ENCODE results near the gene GPRC5A. TPM values are rescaled to one million over a fixed set of nuclear protein-coding genes. Genes with fewer than 3 reads are reported as not detected.
"Not testable (repeated sequence)": the region's sequence is repeated elsewhere in the genome, so short reads cannot be mapped to it uniquely, and the experiment has no call there.

GPRC5A gene
- total RNA-seq: not detected in 2 replicates

GRCh38 chr12:12891080-12891880 lies at the start of gene GPRC5A:
Gene GPRC5A, plus strand, starts transcription at chr12:12891562. Its CDS starts 16,688 bp downstream, at chr12:12908250.
- no peak for DNase-seq (ENCODE audit: low spot score)
- Mint-ChIP-seq H3K27ac (no peak within 1 kb of the TSS), H3K36me3 (ENCODE audit: low read depth) (no peaks in the 10 kb centered on the region), H3K4me1 (ENCODE audit: low read depth) (peaks cover 9% of the 10 kb centered on the region), H3K27me3 (ENCODE audit: insufficient read depth) (peaks cover 51% of the 10 kb centered on the region), H3K9me3 (no peaks in the 10 kb centered on the region), H3K4me3 (peak within 1 kb of the TSS; percentile 71)
- intact Hi-C loops (cut with micrococcal nuclease): loop anchor here (1.0 to 2.0 kb wide), 2 partner anchors 54 to 102 kb away; no protein-coding TSS in a partner anchor

- H3K4me1 Mint-ChIP-seq (ENCODE audit: low read depth): peaks cover 17% of the 10 kb centered on the region
- H3K4me3 Mint-ChIP-seq: no peak overlapping the region
- H3K9me3 Mint-ChIP-seq: no peaks in the 10 kb centered on the region
- H3K36me3 Mint-ChIP-seq (ENCODE audit: low read depth): peaks cover 21% of the 10 kb centered on the region
- H3K27me3 Mint-ChIP-seq (ENCODE audit: insufficient read depth): no peaks in the 10 kb centered on the region
- intact Hi-C loops (cut with micrococcal nuclease): no loop called here
- H3K27ac Mint-ChIP-seq: no peak overlapping the region
- DNase-seq (ENCODE audit: low spot score): no peak
Observed at GRCh38 chr12:12845794-12846243, 45.5 kb upstream of the GPRC5A start.

GRCh38 chr12:12846780-12847179 lies 44.6 kb upstream of the GPRC5A start:
- Mint-ChIP-seq H3K36me3 (ENCODE audit: low read depth) (peaks cover 24% of the 10 kb centered on the region), H3K4me1 (ENCODE audit: low read depth) (peaks cover 17% of the 10 kb centered on the region)
- H3K27me3 Mint-ChIP-seq (ENCODE audit: insufficient read depth); H3K4me3 Mint-ChIP-seq; H3K27ac Mint-ChIP-seq; intact Hi-C loops (cut with micrococcal nuclease); DNase-seq (ENCODE audit: low spot score); H3K9me3 Mint-ChIP-seq: not testable (repeated sequence)

- intact Hi-C loops (cut with micrococcal nuclease): no loop called here
- H3K4me3 Mint-ChIP-seq: no peak overlapping the region
- no peaks in the 10 kb centered on the region for H3K9me3 Mint-ChIP-seq
- H3K27me3 Mint-ChIP-seq (ENCODE audit: insufficient read depth): no peaks in the 10 kb centered on the region
- H3K36me3 Mint-ChIP-seq (ENCODE audit: low read depth): peaks cover 15% of the 10 kb centered on the region
- no peaks in the 10 kb centered on the region for H3K4me1 Mint-ChIP-seq (ENCODE audit: low read depth)
- no peak for DNase-seq (ENCODE audit: low spot score)
- H3K27ac Mint-ChIP-seq: no peak overlapping the region
Observed at GRCh38 chr12:12853435-12853834, 37.9 kb upstream of the GPRC5A start.

GRCh38 chr12:12859690-12860089 lies 31.7 kb upstream of the GPRC5A start:
- Mint-ChIP-seq H3K4me1 (ENCODE audit: low read depth) (no peaks in the 10 kb centered on the region), H3K9me3 (no peaks in the 10 kb centered on the region), H3K4me3 (no peak overlapping the region), H3K27ac (no peak overlapping the region), H3K36me3 (ENCODE audit: low read depth) (peaks cover 8% of the 10 kb centered on the region), H3K27me3 (ENCODE audit: insufficient read depth) (no peaks in the 10 kb centered on the region)
- no peak for DNase-seq (ENCODE audit: low spot score)
- intact Hi-C loops (cut with micrococcal nuclease): no loop called here

GRCh38 chr12:12864243-12864642 lies 27.1 kb upstream of the GPRC5A start:
- H3K4me3 Mint-ChIP-seq: no peak overlapping the region
- H3K36me3 Mint-ChIP-seq (ENCODE audit: low read depth): peaks cover 9% of the 10 kb centered on the region
- H3K4me1 Mint-ChIP-seq (ENCODE audit: low read depth): no peaks in the 10 kb centered on the region
- intact Hi-C loops (cut with micrococcal nuclease): no loop called here
- H3K9me3 Mint-ChIP-seq: no peaks in the 10 kb centered on the region
- no peaks in the 10 kb centered on the region for H3K27me3 Mint-ChIP-seq (ENCODE audit: insufficient read depth)
- H3K27ac Mint-ChIP-seq: no peak overlapping the region
- no peak for DNase-seq (ENCODE audit: low spot score)

GRCh38 chr12:12868477-12869235 lies 22.7 kb upstream of the GPRC5A start:
- H3K27ac Mint-ChIP-seq: no peak overlapping the region
- H3K4me1 Mint-ChIP-seq (ENCODE audit: low read depth): no peaks in the 10 kb centered on the region
- peaks cover 3% of the 10 kb centered on the region for H3K36me3 Mint-ChIP-seq (ENCODE audit: low read depth)
- H3K27me3 Mint-ChIP-seq (ENCODE audit: insufficient read depth): no peaks in the 10 kb centered on the region
- DNase-seq (ENCODE audit: low spot score): no peak
- no peak overlapping the region for H3K4me3 Mint-ChIP-seq
- intact Hi-C loops (cut with micrococcal nuclease): no loop called here
- H3K9me3 Mint-ChIP-seq: no peaks in the 10 kb centered on the region

GRCh38 chr12:12870465-12870864 lies 20.9 kb upstream of the GPRC5A start:
- intact Hi-C loops (cut with micrococcal nuclease): no loop called here
- Mint-ChIP-seq H3K4me3 (no peak overlapping the region), H3K9me3 (no peaks in the 10 kb centered on the region), H3K36me3 (ENCODE audit: low read depth) (peaks cover 3% of the 10 kb centered on the region), H3K27ac (no peak overlapping the region), H3K4me1 (ENCODE audit: low read depth) (no peaks in the 10 kb centered on the region), H3K27me3 (ENCODE audit: insufficient read depth) (no peaks in the 10 kb centered on the region)
- no peak for DNase-seq (ENCODE audit: low spot score)

GRCh38 chr12:12871587-12872138 lies 19.7 kb upstream of the GPRC5A start:
- no peaks in the 10 kb centered on the region for H3K27me3 Mint-ChIP-seq (ENCODE audit: insufficient read depth)
- no peaks in the 10 kb centered on the region for H3K9me3 Mint-ChIP-seq
- intact Hi-C loops (cut with micrococcal nuclease): no loop called here
- H3K4me1 Mint-ChIP-seq (ENCODE audit: low read depth): no peaks in the 10 kb centered on the region
- DNase-seq (ENCODE audit: low spot score): no peak
- no peak overlapping the region for H3K27ac Mint-ChIP-seq
- H3K4me3 Mint-ChIP-seq: no peak overlapping the region
- peaks cover 2% of the 10 kb centered on the region for H3K36me3 Mint-ChIP-seq (ENCODE audit: low read depth)

- no peak for DNase-seq (ENCODE audit: low spot score)
- Mint-ChIP-seq H3K4me3 (no peak overlapping the region), H3K36me3 (ENCODE audit: low read depth) (peaks cover 2% of the 10 kb centered on the region), H3K4me1 (ENCODE audit: low read depth) (no peaks in the 10 kb centered on the region), H3K9me3 (no peaks in the 10 kb centered on the region), H3K27me3 (ENCODE audit: insufficient read depth) (no peaks in the 10 kb centered on the region), H3K27ac (no peak overlapping the region)
- intact Hi-C loops (cut with micrococcal nuclease): no loop called here
Observed at GRCh38 chr12:12872139-12872933, 19.0 kb upstream of the GPRC5A start.

- H3K9me3 Mint-ChIP-seq: no peaks in the 10 kb centered on the region
- no peaks in the 10 kb centered on the region for H3K4me1 Mint-ChIP-seq (ENCODE audit: low read depth)
- intact Hi-C loops (cut with micrococcal nuclease): no loop called here
- H3K27me3 Mint-ChIP-seq (ENCODE audit: insufficient read depth): no peaks in the 10 kb centered on the region
- no peak overlapping the region for H3K27ac Mint-ChIP-seq
- H3K4me3 Mint-ChIP-seq: no peak overlapping the region
- peaks cover 2% of the 10 kb centered on the region for H3K36me3 Mint-ChIP-seq (ENCODE audit: low read depth)
- DNase-seq (ENCODE audit: low spot score): no peak
Observed at GRCh38 chr12:12872934-12873275, 18.5 kb upstream of the GPRC5A start.

- Mint-ChIP-seq H3K4me1 (ENCODE audit: low read depth) (no peaks in the 10 kb centered on the region), H3K4me3 (no peak overlapping the region), H3K27ac (no peak overlapping the region), H3K9me3 (no peaks in the 10 kb centered on the region), H3K36me3 (ENCODE audit: low read depth) (no peaks in the 10 kb centered on the region), H3K27me3 (ENCODE audit: insufficient read depth) (no peaks in the 10 kb centered on the region)
- DNase-seq (ENCODE audit: low spot score): no peak
- intact Hi-C loops (cut with micrococcal nuclease): no loop called here
Observed at GRCh38 chr12:12874029-12874428, 17.3 kb upstream of the GPRC5A start.

All from activated T-helper 1 cell treated with anti-CD3 and anti-CD28 coated beads, Interleukin-12 subunit alpha, Interleukin-12 subunit beta, Interleukin-2, Interleukin-4 antibody, amounts not matched to agents 30 ng/mL and 10 ng/mL and 1 ng/mL, durations not matched to agents 14 hours and 24 hours and 36 hours (primary cell).